Muscle of arm (tissue), 12 donors: Measurements from ENCODE around the gene FDPS. TPM values are rescaled to one million over a fixed set of nuclear protein-coding genes. Genes with fewer than 3 reads are reported as not detected.
A peak's percentile ranks its signal among the peaks of the same experiment; 100 is the strongest.
"Not testable (repeated sequence)": the region's sequence is repeated elsewhere in the genome, so short reads cannot be mapped to it uniquely, and the experiment has no call there.

Source experiments
- DNase-seq: peaks from one replicate; pipeline ENCODE4 v3.0.0-alpha.2; 2013
- polyA plus RNA-seq, 12 donors: library from polyadenylated mRNA; unstranded; fragments of 120-200 nt; gene quantifications; one replicate each; pipeline ENCODE4 v1.2.1, GENCODE V29; 2013; ENCODE audit not compliant: insufficient read length in 12 of 12

FDPS gene
- polyA plus RNA-seq, 12 donors, result 83.9 to 131 (median 107) TPM; not detected in 1

DNA sequence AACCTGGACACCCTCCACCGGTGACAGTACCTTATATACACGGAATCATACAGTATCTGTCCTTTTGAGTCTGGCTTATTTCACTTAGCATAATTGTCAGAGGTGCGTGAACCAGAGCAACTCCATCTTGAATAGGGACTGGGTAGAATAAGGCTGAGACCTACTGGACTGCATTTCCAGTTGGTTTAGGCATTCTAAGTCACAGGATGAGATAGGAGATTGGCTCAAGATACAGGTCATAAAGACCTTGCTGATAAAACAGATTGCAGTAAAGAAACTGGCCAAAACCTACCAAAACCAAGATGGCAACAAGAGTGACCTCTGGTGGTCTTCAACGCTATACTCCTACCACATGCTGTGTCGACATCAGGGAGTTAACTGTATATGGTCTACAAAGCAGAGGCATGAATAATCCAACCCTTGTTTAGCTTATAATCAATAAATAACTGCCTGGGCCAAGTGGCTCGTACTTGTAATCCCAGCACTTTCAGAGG, 1.4 kb upstream of the FDPS start:
- no peak for DNase-seq

DNA sequence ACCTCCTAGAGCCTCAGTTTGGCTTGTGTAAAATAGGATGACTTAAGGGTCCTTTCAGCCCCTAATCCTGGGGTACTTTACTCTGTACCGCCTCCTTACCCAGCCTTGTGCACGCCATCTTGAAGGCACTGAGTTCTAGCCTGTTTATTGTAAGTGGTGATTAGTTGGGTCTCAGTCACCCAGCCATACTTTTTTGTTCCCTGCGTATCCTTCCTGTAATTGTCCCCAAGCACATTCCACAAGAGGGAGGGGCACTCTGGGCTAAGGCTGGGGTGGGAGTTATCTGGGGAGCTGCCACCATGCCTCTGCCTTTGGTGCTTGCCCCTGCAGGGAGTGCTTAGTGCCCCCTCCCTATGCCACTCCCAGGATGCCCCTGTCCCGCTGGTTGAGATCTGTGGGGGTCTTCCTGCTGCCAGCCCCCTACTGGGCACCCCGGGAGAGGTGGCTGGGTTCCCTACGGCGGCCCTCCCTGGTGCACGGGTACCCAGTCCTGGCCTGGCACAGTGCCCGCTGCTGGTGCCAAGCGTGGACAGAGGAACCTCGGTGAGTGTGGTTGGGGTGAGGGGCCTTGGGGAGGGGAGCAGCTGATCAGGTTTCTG, 856 bp downstream of the FDPS start:
- DNase-seq, result no peak

DNA sequence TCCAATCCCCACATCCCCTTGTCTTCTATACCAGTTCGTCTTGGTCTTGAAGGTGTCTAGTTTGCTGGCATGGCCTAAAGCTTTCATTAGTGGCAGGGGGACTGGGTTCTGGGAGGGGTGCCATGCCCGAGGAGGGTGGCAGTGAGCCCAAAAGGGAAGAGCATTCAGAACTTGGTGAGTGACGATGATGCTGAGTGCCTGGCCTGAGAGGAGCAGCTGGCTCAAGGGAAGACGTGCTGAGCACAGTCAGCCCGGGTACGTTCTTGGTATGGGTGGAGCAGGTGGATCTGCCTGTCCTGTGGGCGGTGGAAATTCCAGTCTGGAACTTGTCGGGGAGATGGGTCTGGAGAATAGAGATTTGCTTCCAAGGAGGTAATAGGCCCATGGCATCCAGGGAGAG, 4.6 kb downstream of the FDPS start:
- DNase-seq, result no peak

DNA sequence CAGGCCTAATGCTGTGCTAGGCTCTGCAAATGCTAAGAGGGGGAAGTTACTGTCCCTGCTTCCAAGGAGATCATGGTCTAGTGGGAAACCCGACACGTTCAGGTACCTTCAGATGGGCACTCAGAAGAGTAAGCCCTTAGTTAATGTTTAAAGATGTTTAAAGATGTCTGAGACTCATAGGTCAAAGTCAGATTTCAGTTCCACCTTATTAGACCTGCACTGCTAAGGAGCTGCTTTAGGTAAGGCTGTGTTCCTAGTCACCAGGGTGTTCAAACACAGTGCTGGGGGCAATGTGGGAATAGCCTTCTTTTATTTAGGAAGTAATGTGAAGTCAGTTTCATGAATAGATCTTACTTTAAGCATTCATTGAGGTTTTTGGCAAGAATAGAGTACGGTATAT, 8.3 kb downstream of the FDPS start:
- DNase-seq, result no peak

DNA sequence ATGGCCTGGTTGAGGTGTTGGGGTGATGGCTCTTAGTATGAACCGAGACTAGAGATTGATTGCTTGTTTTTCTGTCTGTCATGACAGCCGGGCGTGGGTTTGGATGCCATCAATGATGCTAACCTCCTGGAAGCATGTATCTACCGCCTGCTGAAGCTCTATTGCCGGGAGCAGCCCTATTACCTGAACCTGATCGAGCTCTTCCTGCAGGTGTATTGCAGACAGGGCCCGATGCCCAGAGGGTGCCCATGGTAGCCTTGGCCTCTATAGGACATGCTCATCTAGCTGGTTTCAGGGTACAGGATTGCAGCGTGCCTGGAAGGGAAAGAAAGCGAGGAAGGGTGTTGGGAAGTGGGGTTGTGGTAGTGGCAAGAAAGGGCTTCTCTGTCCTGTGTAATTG, 9.4 kb downstream of the FDPS start:
- no peak for DNase-seq

DNA sequence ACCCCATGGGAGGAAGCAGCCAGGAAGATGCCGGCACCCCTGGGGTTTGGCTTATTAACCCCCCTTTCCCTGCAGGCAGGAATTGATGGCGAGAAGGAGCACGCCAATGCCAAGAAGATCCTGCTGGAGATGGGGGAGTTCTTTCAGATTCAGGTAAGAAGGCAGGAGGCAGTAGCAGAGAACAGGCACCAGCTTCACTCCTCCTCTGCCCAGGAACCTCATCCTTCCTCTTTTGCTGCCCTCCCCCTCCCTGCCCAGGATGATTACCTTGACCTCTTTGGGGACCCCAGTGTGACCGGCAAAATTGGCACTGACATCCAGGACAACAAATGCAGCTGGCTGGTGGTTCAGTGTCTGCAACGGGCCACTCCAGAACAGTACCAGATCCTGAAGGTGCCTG, 10.9 kb downstream of the FDPS start:
- DNase-seq, result no peak

DNA sequence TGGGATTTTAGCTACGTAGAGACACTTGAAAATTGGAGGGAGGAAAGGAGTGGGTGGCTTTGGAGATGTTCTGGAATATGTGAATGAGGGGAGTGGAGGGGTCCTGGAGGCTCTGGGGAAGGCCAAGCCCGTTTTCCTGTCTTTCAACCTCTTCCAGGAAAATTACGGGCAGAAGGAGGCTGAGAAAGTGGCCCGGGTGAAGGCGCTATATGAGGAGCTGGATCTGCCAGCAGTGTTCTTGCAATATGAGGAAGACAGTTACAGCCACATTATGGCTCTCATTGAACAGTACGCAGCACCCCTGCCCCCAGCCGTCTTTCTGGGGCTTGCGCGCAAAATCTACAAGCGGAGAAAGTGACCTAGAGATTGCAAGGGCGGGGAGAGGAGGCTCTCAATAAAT, 11.6 kb downstream of the FDPS start:
- DNase-seq, result no peak

DNA sequence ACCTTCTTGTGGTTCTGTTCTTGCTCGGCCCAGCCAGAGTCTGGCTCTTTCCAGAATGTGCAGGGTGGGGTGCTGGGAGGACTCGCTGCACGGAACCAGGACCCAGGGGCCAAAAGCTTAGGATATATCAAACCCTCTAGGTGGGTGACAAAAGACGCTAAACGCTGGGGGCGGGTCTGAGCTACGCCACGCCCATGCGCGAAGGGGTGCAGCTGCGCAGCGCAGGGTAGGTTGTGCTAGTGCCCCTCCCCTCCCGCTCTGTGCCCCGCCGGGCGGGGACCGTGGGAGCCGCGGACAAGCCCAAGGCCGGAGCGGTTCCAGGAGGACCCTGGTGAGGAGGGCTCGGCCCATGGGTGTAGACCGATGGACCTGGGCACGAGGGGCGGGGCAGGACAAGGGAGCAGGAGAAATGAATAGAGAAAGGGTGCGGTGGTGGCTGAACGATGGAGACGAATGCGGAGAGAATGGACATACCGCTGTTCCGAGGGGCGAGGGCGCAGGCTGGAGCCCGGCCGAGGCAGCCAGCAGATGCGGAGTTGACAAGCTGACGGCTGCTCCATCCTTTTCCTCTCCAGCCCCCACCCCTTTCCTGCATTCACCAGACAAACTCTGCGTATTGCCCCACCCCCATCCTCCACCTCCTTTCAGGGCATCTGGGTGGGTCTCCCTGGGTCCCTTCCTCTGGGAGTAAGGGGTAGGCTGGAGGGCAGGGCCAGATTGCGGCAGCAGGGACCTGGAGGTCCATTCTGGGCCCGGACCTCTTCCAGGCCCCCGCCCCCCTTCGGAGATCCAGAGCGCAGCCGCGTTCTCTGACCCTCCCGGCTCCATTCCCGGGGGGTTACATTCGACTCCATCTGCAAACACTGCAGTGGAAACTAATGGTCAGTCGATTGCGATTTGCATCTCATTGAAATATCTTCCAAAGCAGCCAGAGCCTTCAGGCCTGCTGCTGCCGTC, 12.3 kb downstream of the FDPS start, which contains the start of gene RUSC1:
Gene RUSC1 (plus strand): TSS at position 234 of the 957 bp plus-strand sequence. CDS start 880 bp downstream, outside the sequence.
- peak; percentile 91 for DNase-seq

DNA sequence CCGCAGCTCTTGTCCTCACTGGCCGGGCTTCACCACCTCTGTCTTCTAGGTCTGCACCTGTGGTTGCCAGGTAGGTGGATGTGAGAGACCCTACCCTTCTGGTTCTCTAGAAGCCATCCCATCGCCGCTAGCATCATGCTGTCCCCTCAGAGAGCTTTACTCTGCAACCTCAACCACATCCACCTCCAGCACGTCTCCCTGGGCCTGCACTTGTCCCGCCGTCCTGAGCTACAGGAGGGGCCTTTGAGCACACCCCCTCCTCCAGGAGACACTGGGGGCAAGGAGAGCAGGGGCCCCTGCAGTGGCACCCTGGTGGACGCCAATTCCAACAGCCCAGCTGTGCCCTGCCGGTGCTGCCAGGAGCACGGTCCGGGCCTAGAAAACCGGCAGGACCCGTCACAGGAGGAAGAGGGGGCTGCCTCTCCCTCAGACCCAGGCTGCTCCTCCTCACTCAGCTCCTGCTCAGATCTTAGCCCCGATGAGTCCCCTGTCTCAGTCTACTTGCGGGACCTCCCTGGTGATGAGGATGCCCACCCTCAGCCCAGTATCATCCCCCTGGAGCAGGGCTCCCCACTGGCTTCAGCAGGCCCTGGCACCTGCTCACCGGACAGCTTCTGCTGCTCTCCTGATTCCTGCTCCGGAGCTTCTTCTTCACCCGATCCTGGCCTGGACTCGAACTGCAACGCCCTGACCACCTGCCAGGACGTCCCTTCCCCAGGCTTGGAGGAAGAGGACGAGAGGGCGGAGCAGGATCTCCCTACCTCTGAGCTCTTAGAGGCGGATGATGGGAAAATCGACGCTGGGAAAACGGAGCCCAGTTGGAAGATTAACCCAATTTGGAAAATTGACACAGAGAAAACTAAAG, 13.2 kb downstream of the FDPS start:
- DNase-seq, result peak; percentile 38

DNA sequence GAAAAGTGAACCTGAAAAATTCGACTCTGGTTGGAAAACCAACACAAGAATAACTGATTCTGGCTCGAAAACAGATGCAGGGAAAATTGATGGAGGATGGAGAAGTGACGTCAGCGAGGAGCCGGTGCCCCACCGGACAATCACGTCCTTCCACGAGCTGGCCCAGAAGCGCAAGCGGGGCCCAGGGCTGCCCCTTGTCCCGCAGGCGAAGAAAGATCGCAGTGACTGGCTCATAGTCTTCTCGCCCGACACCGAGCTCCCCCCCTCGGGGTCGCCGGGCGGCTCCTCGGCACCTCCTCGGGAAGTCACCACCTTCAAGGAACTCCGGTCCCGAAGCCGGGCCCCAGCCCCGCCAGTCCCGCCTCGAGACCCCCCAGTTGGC, 13.9 kb downstream of the FDPS start:
- DNase-seq, result peak; percentile 45

DNA sequence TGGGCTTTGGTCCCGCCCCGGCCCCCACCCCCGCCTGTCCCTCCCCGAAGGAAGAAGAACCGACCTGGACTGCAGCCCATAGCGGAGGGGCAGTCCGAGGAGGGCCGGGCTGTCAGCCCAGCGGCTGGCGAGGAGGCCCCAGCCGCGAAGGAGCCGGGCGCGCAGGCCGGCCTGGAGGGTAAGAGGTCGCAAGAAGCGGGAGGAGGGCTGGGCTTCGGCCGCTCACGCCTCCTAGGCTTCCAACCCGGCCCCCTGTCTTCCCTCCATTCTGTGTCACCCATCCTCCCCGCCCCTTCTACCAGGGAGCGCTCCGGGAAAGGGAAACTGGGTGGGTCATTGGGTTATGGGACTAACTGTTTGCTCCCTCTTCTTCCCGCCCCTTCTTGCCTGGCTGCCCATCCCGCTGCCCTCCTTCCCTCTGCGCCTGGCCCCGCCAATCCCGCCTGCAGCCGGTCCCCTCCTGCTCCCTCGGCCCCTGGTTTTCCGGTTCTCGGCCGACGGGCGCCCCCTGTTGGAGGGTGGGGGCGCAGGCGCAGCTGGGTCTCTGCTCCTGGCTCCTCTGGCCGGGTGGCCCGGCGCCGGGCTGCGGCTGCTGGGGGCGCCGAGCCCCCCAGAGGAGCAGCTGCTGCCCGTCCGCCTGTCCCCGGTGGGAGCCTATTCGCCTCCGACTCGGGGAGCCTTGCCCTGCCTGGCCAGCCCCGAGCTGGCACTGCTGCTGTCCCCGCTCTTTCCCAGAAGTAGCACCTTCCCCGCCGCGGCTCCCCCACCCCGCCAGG, 14.5 kb downstream of the FDPS start:
- peak; percentile 93 for DNase-seq

DNA sequence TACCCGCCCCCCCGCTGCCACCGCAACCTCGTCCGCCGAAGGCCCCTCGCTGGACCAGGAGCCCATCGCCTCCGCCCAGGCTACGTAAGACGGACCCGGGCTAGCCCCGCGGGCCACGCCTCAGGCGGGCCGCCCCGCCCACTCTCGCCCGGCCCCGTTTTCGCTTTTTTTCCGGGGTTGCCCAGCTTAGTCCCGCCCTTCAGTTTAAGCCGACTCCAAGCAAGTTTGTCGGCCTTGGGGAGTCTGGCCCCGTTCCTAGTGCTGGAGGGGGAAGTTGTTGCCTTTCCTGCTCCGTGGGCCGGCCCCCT, 15.0 kb downstream of the FDPS start:
- peak; percentile 95 for DNase-seq

DNA sequence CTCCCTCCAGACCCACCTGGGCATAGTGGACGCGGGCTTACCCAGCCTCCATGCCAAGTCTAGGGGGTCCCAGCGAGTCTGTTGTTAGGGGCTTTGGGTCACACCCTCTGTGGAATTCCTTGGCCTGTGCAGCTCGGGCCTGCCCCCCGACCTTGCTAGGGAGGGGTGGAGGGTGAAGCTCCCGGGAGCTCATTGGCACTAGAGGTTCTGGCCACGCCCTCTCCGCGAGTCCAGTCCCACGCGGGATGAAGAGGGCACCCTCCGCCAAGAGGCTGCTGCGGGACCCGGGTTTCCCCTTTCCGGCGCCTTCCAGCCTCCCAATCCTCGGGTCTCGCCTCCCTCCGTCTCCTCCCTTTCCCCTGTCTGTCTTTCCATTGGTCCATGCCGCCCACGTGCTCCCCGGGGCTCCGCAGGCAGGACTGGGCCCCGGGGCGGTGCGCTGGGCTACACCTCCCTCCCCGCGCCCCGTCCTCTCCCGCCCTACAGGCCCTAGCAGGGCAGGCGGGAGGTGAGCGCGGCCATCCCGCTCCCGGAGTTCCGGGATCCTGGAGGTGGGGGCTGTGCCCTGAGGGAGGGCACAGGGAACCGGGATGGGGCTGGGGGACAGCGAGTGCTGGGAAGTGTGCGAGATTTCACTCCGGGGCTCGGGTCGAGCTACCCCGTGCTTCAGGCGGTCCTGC, 15.5 kb downstream of the FDPS start:
- peak; percentile 95 for DNase-seq

DNA sequence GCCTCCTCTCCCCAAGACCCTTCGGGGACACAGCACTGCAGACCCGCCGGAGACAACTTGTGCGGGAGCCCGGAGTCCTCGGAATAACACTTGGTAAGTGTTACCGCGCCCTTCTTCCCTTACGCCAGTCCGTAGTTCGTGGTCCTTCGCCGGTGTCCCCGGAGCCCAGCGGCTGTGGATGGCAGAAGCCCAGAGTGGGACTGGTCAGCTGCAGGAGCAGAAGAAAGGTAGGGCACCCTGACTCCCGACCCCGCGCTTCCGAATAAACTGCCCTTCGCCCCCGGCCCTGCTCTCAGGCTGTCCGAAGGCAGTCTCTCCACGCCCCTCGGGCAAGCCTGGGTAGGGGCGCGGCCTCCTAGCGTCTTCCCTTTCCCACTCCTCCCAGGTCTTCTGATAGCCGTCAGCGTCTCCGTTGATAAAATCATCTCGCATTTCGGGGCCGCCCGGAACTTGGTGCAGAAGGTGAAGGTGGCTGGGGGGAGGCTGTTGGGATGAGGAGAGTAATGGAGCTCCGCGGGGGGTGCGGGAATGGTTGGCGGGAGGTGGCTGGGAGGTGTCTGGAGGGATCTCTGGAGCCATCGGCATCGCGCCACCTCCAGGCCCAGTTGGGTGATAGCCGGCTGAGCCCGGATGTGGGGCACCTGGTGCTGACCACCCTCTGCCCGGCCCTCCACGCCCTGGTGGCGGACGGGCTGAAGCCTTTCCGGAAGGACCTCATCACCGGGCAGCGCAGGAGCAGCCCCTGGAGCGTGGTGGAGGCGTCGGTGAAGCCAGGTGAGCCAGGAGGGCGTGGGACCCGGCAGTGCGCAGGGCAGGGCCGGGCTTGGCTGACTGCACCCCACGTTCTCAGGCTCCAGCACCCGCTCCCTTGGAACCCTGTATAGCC, 16.3 kb downstream of the FDPS start:
- DNase-seq, result no peak

DNA sequence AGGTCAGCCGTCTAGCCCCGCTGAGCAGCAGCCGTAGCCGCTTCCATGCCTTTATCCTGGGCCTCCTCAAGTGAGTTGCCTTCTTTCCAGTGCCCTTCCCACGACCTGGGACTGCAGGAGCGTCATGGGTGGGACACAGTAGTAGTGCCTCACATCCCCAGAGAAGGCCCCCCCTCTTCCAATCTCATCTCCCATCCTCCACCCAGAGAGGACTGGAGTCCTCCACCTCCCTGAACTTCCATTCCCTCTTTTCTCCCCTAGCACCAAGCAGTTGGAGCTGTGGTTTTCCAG, 16.9 kb downstream of the FDPS start:
- DNase-seq, result no peak

DNA sequence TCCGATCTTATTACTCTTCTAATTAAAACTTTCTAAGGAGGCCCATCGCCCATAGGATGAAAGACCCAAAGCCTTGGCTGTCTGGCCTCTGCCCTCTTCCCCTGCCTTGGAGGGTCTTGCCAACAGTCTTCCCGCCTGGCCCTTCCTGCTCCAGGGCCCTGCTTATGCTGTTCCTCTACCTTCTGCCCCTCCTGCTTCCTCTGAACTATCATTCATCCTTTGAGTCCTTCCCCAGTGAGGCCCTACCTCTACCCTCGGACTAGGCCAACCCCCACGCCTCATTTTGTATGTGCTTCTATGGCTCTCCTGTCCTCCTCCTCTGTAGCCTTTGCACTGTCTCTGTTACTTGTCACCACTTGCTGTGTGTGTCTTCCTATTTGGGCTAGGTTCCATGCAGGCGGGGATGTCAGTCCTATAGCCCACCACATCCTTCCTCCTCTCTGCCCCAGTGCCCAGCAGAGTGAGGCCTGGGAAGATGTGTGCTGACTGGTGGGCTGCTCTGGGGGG, 17.4 kb downstream of the FDPS start:
- no peak for DNase-seq

DNA sequence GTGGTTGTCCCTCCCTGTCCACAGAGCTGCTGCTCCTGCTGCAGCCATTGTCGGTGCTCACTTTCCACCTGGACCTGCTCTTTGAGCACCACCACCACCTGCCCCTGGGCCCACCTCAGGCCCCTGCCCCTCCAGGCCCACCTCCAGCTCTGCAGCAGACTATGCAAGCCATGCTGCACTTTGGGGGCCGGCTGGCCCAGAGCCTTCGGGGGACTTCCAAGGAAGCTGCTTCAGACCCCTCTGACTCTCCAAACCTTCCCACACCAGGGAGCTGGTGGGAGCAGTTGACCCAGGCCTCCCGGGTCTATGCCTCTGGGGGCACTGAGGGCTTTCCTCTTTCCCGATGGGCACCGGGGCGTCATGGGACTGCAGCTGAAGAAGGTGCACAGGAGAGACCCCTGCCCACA, 18.0 kb downstream of the FDPS start:
- DNase-seq, result no peak

DNA sequence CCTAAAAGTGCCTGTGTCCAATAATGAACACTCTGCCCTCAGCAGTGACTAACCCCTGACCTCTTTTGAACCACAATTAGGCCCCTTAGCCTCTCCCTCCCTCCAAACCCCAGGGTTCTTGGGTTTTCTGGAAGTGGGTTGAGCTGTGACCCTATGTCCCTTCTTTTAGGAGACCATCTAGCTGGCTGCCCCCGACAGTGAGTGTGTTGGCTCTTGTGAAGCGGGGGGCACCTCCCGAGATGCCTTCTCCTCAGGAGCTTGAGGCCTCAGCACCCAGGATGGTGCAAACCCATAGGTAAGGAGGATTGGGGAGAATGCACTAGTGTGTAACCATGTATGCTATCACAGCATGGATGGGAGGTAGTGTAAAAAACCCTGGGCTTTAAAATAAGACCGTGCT, 19.3 kb downstream of the FDPS start:
- DNase-seq, result no peak

DNA sequence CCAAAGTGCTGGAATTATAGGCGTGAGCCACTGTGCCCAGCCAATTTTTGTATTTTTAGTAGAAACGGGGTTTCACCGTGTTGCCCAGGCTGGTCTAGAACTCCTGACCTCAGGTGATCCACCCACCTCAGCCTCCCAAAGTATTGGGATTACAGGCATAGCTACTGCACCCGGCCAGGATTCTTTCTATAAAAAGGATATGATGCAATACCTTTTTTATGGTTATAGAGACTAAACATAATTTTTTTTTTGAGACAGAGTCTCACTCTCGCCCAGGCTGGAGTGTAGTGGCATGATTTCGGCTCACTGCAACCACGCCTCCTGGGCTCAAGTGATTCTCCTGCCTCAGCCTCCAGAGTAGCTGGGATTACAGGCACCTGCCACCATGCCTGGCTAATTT, 20.2 kb downstream of the FDPS start:
- not testable (repeated sequence) for DNase-seq
